OCI-LY1 (cell line): ENCODE results near the gene MIAT.

ENCODE experiments used
- H2AFZ ChIP-seq: fragments of 200-600 bp; sonication (generic), shearing (Covaris generic); 2 replicates; pipeline ENCODE4 v1.6.0; 2014; ENCODE audit warnings: antibody characterized with exemption, mild to moderate bottlenecking, low read length
- H3F3A ChIP-seq: fragments of 200-600 bp; sonication (generic), shearing (Covaris generic); 2 replicates; pipeline ENCODE4 v1.6.0; 2014; ENCODE audit warnings: mild to moderate bottlenecking, antibody characterized with exemption, low read length, moderate library complexity; ENCODE audit not compliant: insufficient read depth
- H3K27ac ChIP-seq: fragments of 200-600 bp; sonication (generic); 2 replicates; pipeline ENCODE4 v1.5.1; 2014; ENCODE audit warnings: low read length, mixed run types, mild to moderate bottlenecking, low read depth; ENCODE audit not compliant: poor library complexity, severe bottlenecking
- H3K27me3 ChIP-seq: fragments of 200-600 bp; sonication (generic); 2 replicates; pipeline ENCODE4 v1.6.0; 2014; ENCODE audit warnings: antibody characterized with exemption, mild to moderate bottlenecking, low read length, moderate library complexity; ENCODE audit not compliant: insufficient read depth
- H3K36me3 ChIP-seq: fragments of 200-600 bp; sonication (generic); 2 replicates; pipeline ENCODE4 v1.6.1; 2014; ENCODE audit warnings: mild to moderate bottlenecking, antibody characterized with exemption, low read length, moderate library complexity, mixed read lengths; ENCODE audit not compliant: insufficient read depth
- H3K4me1 ChIP-seq: fragments of 200-600 bp; sonication (generic); 2 replicates; pipeline ENCODE4 v1.5.1; 2014; ENCODE audit warnings: mild to moderate bottlenecking, low read length, moderate library complexity; ENCODE audit not compliant: insufficient read depth, severe bottlenecking
- H3K4me2 ChIP-seq: fragments of 200-600 bp; sonication (generic), shearing (Covaris generic); 2 replicates; pipeline ENCODE4 v1.6.1; 2014; ENCODE audit warnings: low read length
- H3K4me3 ChIP-seq: fragments of 200-600 bp; sonication (generic); 2 replicates; pipeline ENCODE4 v1.5.1; 2014; ENCODE audit warnings: low read length, low read depth, mild to moderate bottlenecking, mixed read lengths; ENCODE audit not compliant: poor library complexity, severe bottlenecking
- H3K79me2 ChIP-seq: fragments of 200-600 bp; shearing (Covaris generic); 2 replicates; pipeline ENCODE4 v1.6.1; 2016; ENCODE audit warnings: mixed run types, low read length, mixed read lengths; ENCODE audit not compliant: insufficient read depth
- H3K9ac ChIP-seq: fragments of 200-600 bp; sonication (generic), shearing (Covaris generic); 2 replicates; pipeline ENCODE4 v1.6.1; 2014; ENCODE audit warnings: mild to moderate bottlenecking, low read length, mixed read lengths
- H3K9me2 ChIP-seq: fragments of 200-600 bp; sonication (generic), shearing (Covaris generic); 2 replicates; pipeline ENCODE4 v1.6.1; 2014; ENCODE audit warnings: low read depth, mild to moderate bottlenecking, low read length, mixed read lengths
- H3K9me3 ChIP-seq: fragments of 200-600 bp; shearing (Covaris generic); 2 replicates; pipeline ENCODE4 v1.6.1; 2014; ENCODE audit warnings: low read length, mixed read lengths
- H4K20me1 ChIP-seq: fragments of 200-600 bp; sonication (generic), shearing (Covaris generic); 2 replicates; pipeline ENCODE4 v1.6.0; 2016; ENCODE audit warnings: mild to moderate bottlenecking, low read length; ENCODE audit not compliant: insufficient read depth
- CTCF ChIP-seq: fragments of 200-600 bp; sonication (generic), shearing (Covaris generic); IDR thresholded peaks from 2 replicates; pipeline ENCODE4 v1.5.1; 2017; ENCODE audit warnings: mild to moderate bottlenecking, antibody characterized with exemption, low read length, moderate library complexity, mixed read lengths
- EZH2 ChIP-seq: fragments of 200-600 bp; sonication (generic), shearing (Covaris generic); IDR thresholded peaks from 2 replicates; pipeline ENCODE4 v1.8.0; 2017; ENCODE audit warnings: borderline replicate concordance, mixed run types, mild to moderate bottlenecking, antibody characterized with exemption, low read length, moderate library complexity, mixed read lengths

The MIAT gene

DNA sequence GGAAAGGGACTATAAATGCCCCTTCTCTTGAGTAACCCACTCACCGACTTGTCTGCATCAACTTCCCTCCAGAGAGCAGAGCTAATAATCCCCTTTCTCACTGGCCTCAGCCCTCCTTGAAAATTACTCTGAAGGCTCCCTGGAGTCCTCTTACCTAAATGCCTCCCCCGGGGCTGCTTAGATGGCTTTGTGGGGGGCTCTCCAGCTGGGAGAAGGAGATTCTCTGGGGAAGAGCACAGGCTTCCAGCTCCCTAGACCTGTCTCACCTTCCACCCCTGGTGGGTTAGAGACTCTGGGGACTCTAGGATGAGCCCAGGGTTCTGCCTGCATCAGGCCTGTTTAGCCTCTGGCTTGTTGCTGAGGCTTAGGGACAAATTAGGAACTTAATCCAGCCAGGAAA lies 39.8 kb downstream of the MIAT start:
- no peak overlapping the region for H3K4me3 ChIP-seq
- no peak overlapping the region for H3K4me2 ChIP-seq
- H4K20me1 ChIP-seq, result no peaks in the 10 kb centered on the region
- no peak overlapping the region for H3K27ac ChIP-seq
- no peak overlapping the region for H3K9ac ChIP-seq
- H3F3A ChIP-seq, result no peaks in the 10 kb centered on the region
- H3K79me2 ChIP-seq, result no peaks in the 10 kb centered on the region
- H3K36me3 ChIP-seq, result peaks cover 38% of the 10 kb centered on the region
- TF ChIP-seq EZH2 (no peak), CTCF (no peak)
- H3K4me1 ChIP-seq, result no peaks in the 10 kb centered on the region
- H3K27me3 ChIP-seq, result no peaks in the 10 kb centered on the region
- H3K9me2 ChIP-seq, result no peaks in the 10 kb centered on the region
- 0 out of 2 replicates have a peak, but pooled peaks cover 4% of the 10 kb centered on the region for H3K9me3 ChIP-seq
- no peak overlapping the region for H2AFZ ChIP-seq

DNA sequence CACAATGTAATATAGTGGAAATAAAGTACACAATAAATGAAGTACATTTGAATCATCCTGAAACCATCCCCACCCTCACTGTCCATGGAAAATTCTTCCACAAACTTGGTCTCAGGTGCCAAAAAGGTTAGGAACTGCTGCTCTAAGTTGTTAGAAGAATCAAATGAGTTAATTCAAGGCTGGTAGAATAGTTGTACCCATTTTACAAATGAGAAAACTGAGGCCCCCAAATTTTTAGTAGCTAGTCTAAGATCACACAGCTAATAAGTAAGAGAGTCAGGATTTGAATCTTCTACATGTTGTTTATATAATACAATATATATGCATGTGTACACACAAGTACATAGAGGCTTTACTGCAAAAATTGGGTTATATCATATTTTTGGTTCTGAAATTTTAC lies 43.1 kb downstream of the MIAT start:
- 0 out of 2 replicates have a peak, but pooled peaks cover 4% of the 10 kb centered on the region for H3K9me3 ChIP-seq
- no peak overlapping the region for H3K27ac ChIP-seq
- H3K4me1 ChIP-seq, result peaks cover 3% of the 10 kb centered on the region
- H2AFZ ChIP-seq, result no peak overlapping the region
- H3K9ac ChIP-seq, result no peak overlapping the region
- H3K27me3 ChIP-seq, result no peaks in the 10 kb centered on the region
- no peak overlapping the region for H3K4me3 ChIP-seq
- no peaks in the 10 kb centered on the region for H3F3A ChIP-seq
- H3K4me2 ChIP-seq, result no peak overlapping the region
- peaks cover 26% of the 10 kb centered on the region for H3K36me3 ChIP-seq
- no peaks in the 10 kb centered on the region for H4K20me1 ChIP-seq
- H3K9me2 ChIP-seq, result no peaks in the 10 kb centered on the region
- TF ChIP-seq EZH2, result no peak
- TF ChIP-seq CTCF, result no peak
- no peaks in the 10 kb centered on the region for H3K79me2 ChIP-seq

GRCh38 chr22:26700886-26701285 lies 43.5 kb downstream of the MIAT start:
- Histone ChIP-seq H4K20me1 (no peaks in the 10 kb centered on the region), H3K27me3 (no peaks in the 10 kb centered on the region), H3F3A (no peaks in the 10 kb centered on the region), H3K4me3 (no peak overlapping the region), H3K36me3 (peaks cover 26% of the 10 kb centered on the region), H3K27ac (no peak overlapping the region), H3K4me2 (no peak overlapping the region), H2AFZ (no peak overlapping the region), H3K9me3 (0 out of 2 replicates have a peak, but pooled peaks cover 4% of the 10 kb centered on the region), H3K79me2 (no peaks in the 10 kb centered on the region), H3K4me1 (peaks cover 4% of the 10 kb centered on the region), H3K9me2 (no peaks in the 10 kb centered on the region), H3K9ac (no peak overlapping the region)
- no peak for TF ChIP-seq EZH2

DNA sequence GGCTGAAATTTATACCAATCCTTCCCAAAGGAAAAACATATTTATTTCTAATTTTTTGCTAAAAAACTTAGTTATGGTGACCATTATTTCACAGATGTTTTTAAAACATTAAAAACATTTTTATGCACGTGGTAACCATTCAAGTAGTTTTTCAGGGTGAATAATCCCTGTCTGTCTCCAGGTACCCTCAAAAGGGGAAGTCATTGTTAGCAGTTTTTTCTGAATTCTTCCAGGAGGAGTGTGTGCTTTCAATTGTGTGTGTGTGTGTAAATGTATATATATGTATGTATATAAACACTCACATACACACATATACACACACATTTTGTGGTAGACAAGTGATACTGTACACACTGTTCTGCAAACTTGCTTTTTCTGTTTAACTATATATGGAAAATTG lies 43.9 kb downstream of the MIAT start:
- no peak overlapping the region for H2AFZ ChIP-seq
- H3K36me3 ChIP-seq, result peaks cover 26% of the 10 kb centered on the region
- H3K79me2 ChIP-seq, result no peaks in the 10 kb centered on the region

More for the DNA sequence above, 43.9 kb downstream of the MIAT start:
- Histone ChIP-seq H3K27me3 (no peaks in the 10 kb centered on the region), H3K9ac (no peak overlapping the region), H3K4me1 (peaks cover 4% of the 10 kb centered on the region), H3F3A (no peaks in the 10 kb centered on the region), H3K4me3 (no peak overlapping the region), H3K9me3 (0 out of 2 replicates have a peak, but pooled peaks cover 4% of the 10 kb centered on the region), H3K27ac (no peak overlapping the region), H4K20me1 (no peaks in the 10 kb centered on the region), H3K9me2 (no peaks in the 10 kb centered on the region), H3K4me2 (no peak overlapping the region)
- TF ChIP-seq CTCF (no peak), EZH2 (no peak)
